ENCODE measurements around the gene MKNK2. TPM values are rescaled to one million over a fixed set of nuclear protein-coding genes. Genes with fewer than 3 reads are reported as not detected.
"Not testable (repeated sequence)": the region's sequence is repeated elsewhere in the genome, so short reads cannot be mapped to it uniquely, and the experiment has no call there.

MKNK2 gene
- total and polyA plus RNA-seq, 4 donors, result 107 to 333 (median 160) TPM

GRCh38 chr19:2096480-2097202 is 45.6 kb upstream of the MKNK2 start, which contains the start of gene IZUMO4:
Gene IZUMO4, plus strand, starts transcription at chr19:2096915. Its CDS starts 31 bp downstream, at chr19:2096946.
- WGBS, 2 donors, result 0% methylated on average over 39 to 70 of the region's 70 CpGs
- Histone ChIP-seq H3K27ac (ENCODE audit: low read depth in 1 of 2, low read length in 1 of 2) (peak within 1 kb of the TSS; percentile 96 to 98), H3K4me1 (ENCODE audit: control insufficient read depth in 5 of 5, insufficient read depth in 5 of 5, low read length in 5 of 5) (peaks cover 0 to 21% (median 5%) of the 10 kb centered on the region in 5 donors), H3K4me3 (peak within 1 kb of the TSS; percentile 65), H3K27me3 (ENCODE audit: control insufficient read depth in 3 of 3, insufficient read depth in 3 of 3, low read length in 2 of 3) (no peaks in the 10 kb centered on the region), H3K36me3 (ENCODE audit: control insufficient read depth in 4 of 4, insufficient read depth in 4 of 4, low read length in 4 of 4) (peaks cover 2 to 26% (median 5%) of the 10 kb centered on the region in 4 donors), H3K9ac (ENCODE audit: insufficient read depth in 1 of 2, low read length in 2 of 2) (peak within 1 kb of the TSS; percentile 61 to 73), H3K9me3 (ENCODE audit: control insufficient read depth in 4 of 4, insufficient read depth in 3 of 4, low read length in 3 of 4) (no peaks in the 10 kb centered on the region)
- DNase-seq, result peak; percentile 99 to 100 (median 99)
- peak; percentile 47 for TF ChIP-seq CTCF (IDR thresholded peaks at IDR 0.05; ENCODE audit: control extremely low read depth, extremely low read depth)
- peak; percentile 94 for ATAC-seq (ENCODE audit: insufficient read depth, low FRiP score)

GRCh38 chr19:2096034-2096479 is 45.0 kb upstream of the MKNK2 start, which contains the start of gene MOB3A:
Gene MOB3A, minus strand, starts transcription at chr19:2096326. Its CDS starts 17,766 bp downstream, at chr19:2078560.
- Histone ChIP-seq H3K36me3 (ENCODE audit: control insufficient read depth in 4 of 4, insufficient read depth in 4 of 4, low read length in 4 of 4) (peaks cover 2 to 20% (median 5%) of the 10 kb centered on the region in 4 donors), H3K9ac (ENCODE audit: insufficient read depth in 1 of 2, low read length in 2 of 2) (peak within 1 kb of the TSS; percentile 61 to 73), H3K4me1 (ENCODE audit: control insufficient read depth in 5 of 5, insufficient read depth in 5 of 5, low read length in 5 of 5) (peaks cover 0 to 21% (median 5%) of the 10 kb centered on the region in 5 donors), H3K9me3 (ENCODE audit: control insufficient read depth in 4 of 4, insufficient read depth in 3 of 4, low read length in 3 of 4) (no peaks in the 10 kb centered on the region), H3K27me3 (ENCODE audit: control insufficient read depth in 3 of 3, insufficient read depth in 3 of 3, low read length in 2 of 3) (no peaks in the 10 kb centered on the region), H3K4me3 (peak within 1 kb of the TSS; percentile 65), H3K27ac (ENCODE audit: low read depth in 1 of 2, low read length in 1 of 2) (peak within 1 kb of the TSS; percentile 96 to 98)
- DNase-seq, result no peak
- peak; percentile 14 for TF ChIP-seq CTCF (IDR thresholded peaks at IDR 0.05; ENCODE audit: control extremely low read depth, extremely low read depth)
- ATAC-seq (ENCODE audit: insufficient read depth, low FRiP score), result peak; percentile 77
- WGBS, 2 donors, result 0% methylated on average over 45 to 56 of the region's 56 CpGs

- ATAC-seq (ENCODE audit: insufficient read depth, low FRiP score); DNase-seq; H3K4me3 ChIP-seq; H3K9me3 ChIP-seq (ENCODE audit: control insufficient read depth in 4 of 4, insufficient read depth in 3 of 4, low read length in 3 of 4); H3K27me3 ChIP-seq (ENCODE audit: control insufficient read depth in 3 of 3, insufficient read depth in 3 of 3, low read length in 2 of 3); H3K36me3 ChIP-seq (ENCODE audit: control insufficient read depth in 4 of 4, insufficient read depth in 4 of 4, low read length in 4 of 4); H3K9ac ChIP-seq (ENCODE audit: insufficient read depth in 1 of 2, low read length in 2 of 2): not testable (repeated sequence)
- Histone ChIP-seq H3K27ac (ENCODE audit: low read depth in 1 of 2, low read length in 1 of 2) (peak overlapping the region in 1 of 2 donors; percentile 39), H3K4me1 (ENCODE audit: control insufficient read depth in 5 of 5, insufficient read depth in 5 of 5, low read length in 5 of 5) (peaks cover 0 to 23% (median 7%) of the 10 kb centered on the region in 5 donors)
- WGBS, 2 donors, result 73 to 85% methylated on average over 13 of the region's 13 CpGs
These were observed 41.0 kb upstream of the MKNK2 start for GRCh38 chr19:2091926-2092525.

- Histone ChIP-seq H3K4me3 (no peak overlapping the region), H3K27ac (ENCODE audit: low read depth in 1 of 2, low read length in 1 of 2) (peak overlapping the region in 1 of 2 donors; percentile 91), H3K9ac (ENCODE audit: insufficient read depth in 1 of 2, low read length in 2 of 2) (no peak overlapping the region), H3K27me3 (ENCODE audit: control insufficient read depth in 3 of 3, insufficient read depth in 3 of 3, low read length in 2 of 3) (no peaks in the 10 kb centered on the region), H3K36me3 (ENCODE audit: control insufficient read depth in 4 of 4, insufficient read depth in 4 of 4, low read length in 4 of 4) (peaks cover 0 to 4% (median 2%) of the 10 kb centered on the region in 4 donors), H3K9me3 (ENCODE audit: control insufficient read depth in 4 of 4, insufficient read depth in 3 of 4, low read length in 3 of 4) (no peaks in the 10 kb centered on the region), H3K4me1 (ENCODE audit: control insufficient read depth in 5 of 5, insufficient read depth in 5 of 5, low read length in 5 of 5) (peaks cover 0 to 24% (median 7%) of the 10 kb centered on the region in 5 donors)
- ATAC-seq (ENCODE audit: insufficient read depth, low FRiP score) (no peak), DNase-seq (no peak)
- WGBS, 2 donors, result 24 to 57% methylated on average over 2 of the region's 2 CpGs
- TF ChIP-seq CTCF (IDR thresholded peaks at IDR 0.05; ENCODE audit: control extremely low read depth, extremely low read depth), result no peak
These were observed 38.6 kb upstream of the MKNK2 start for GRCh38 chr19:2089727-2090053.
